Mesendoderm (in vitro differentiated cells): ENCODE results near the gene PARD3.

ENCODE experiments used
- DNase-seq: peaks from one replicate; pipeline ENCODE4 v3.0.0; 2013
- H2AK5ac ChIP-seq: 2 replicates; pipeline ENCODE4 v1.6.1; 2013; ENCODE audit warnings: low read length, inconsistent platforms
- H2BK120ac ChIP-seq: 2 replicates; pipeline ENCODE4 v1.6.1; 2013; ENCODE audit warnings: low read depth, mild to moderate bottlenecking, low read length, moderate library complexity, mixed read lengths
- H2BK15ac ChIP-seq: replicated peaks from 2 replicates; pipeline ENCODE4 v1.6.1; 2013; ENCODE audit warnings: low read depth, mild to moderate bottlenecking, moderate library complexity
- H2BK5ac ChIP-seq: 2 replicates; pipeline ENCODE4 v1.6.1; 2013; ENCODE audit warnings: low read length, inconsistent platforms
- H3K18ac ChIP-seq: 2 replicates; pipeline ENCODE4 v1.6.1; 2013; ENCODE audit warnings: mild to moderate bottlenecking, low read length, mixed read lengths
- H3K23ac ChIP-seq: one replicate; pipeline ENCODE4 v1.6.1; 2013; ENCODE audit warnings: low read length
- H3K27ac ChIP-seq: 2 replicates; pipeline ENCODE4 v1.5.1; 2013; ENCODE audit warnings: low read depth, mild to moderate bottlenecking, inconsistent platforms, low read length, moderate library complexity
- H3K27me3 ChIP-seq: 2 replicates; pipeline ENCODE4 v1.6.1; 2013; ENCODE audit warnings: low read length, control low read depth, mild to moderate bottlenecking, inconsistent platforms; ENCODE audit not compliant: insufficient read depth, poor library complexity
- H3K36me3 ChIP-seq: 2 replicates; pipeline ENCODE4 v1.6.1; 2013; ENCODE audit warnings: low read length, inconsistent platforms; ENCODE audit not compliant: control insufficient read depth, insufficient read depth
- H3K4ac ChIP-seq: one replicate; pipeline ENCODE4 v1.6.1; 2013; ENCODE audit warnings: low read depth, mild to moderate bottlenecking, low read length, moderate library complexity
- H3K4me1 ChIP-seq: 2 replicates; pipeline ENCODE4 v1.6.1; 2013; ENCODE audit warnings: low read depth, low read length, inconsistent platforms; ENCODE audit not compliant: control insufficient read depth
- H3K4me2 ChIP-seq: 2 replicates; pipeline ENCODE4 v1.6.1; 2013; ENCODE audit warnings: low read length
- H3K4me3 ChIP-seq: 2 replicates; pipeline ENCODE4 v1.5.1; 2013; ENCODE audit warnings: mild to moderate bottlenecking, low read length
- H3K56ac ChIP-seq: one replicate; pipeline ENCODE4 v1.6.1; 2013; ENCODE audit warnings: low read length
- H3K79me1 ChIP-seq: 2 replicates; pipeline ENCODE4 v1.6.1; 2013; ENCODE audit warnings: low read length, inconsistent platforms
- H3K79me2 ChIP-seq: 2 replicates; pipeline ENCODE4 v1.6.1; 2013; ENCODE audit warnings: mild to moderate bottlenecking, low read length; ENCODE audit not compliant: control insufficient read depth, insufficient read depth
- H3K9ac ChIP-seq: 2 replicates; pipeline ENCODE4 v1.6.1; 2013; ENCODE audit warnings: low read length, inconsistent platforms
- H4K5ac ChIP-seq: one replicate; pipeline ENCODE4 v1.6.1; 2013; ENCODE audit warnings: low read length
- H4K8ac ChIP-seq: one replicate; pipeline ENCODE4 v1.6.1; 2013; ENCODE audit warnings: low read depth, mild to moderate bottlenecking, control low read depth, low read length, moderate library complexity
- WGBS: extraction: QIAGEN DNeasy Blood & Tissue Kit; methylation state at CpG from one replicate; pipeline ENCODE4 v1.1.7; 2013; ENCODE audit warnings: low lambda C conversion rate, missing lambda C conversion rate; ENCODE audit not compliant: insufficient coverage; ENCODE audit errors: extremely low coverage; 5-methylcytosine and 5-hydroxymethylcytosine counted together

PARD3 gene

DNA sequence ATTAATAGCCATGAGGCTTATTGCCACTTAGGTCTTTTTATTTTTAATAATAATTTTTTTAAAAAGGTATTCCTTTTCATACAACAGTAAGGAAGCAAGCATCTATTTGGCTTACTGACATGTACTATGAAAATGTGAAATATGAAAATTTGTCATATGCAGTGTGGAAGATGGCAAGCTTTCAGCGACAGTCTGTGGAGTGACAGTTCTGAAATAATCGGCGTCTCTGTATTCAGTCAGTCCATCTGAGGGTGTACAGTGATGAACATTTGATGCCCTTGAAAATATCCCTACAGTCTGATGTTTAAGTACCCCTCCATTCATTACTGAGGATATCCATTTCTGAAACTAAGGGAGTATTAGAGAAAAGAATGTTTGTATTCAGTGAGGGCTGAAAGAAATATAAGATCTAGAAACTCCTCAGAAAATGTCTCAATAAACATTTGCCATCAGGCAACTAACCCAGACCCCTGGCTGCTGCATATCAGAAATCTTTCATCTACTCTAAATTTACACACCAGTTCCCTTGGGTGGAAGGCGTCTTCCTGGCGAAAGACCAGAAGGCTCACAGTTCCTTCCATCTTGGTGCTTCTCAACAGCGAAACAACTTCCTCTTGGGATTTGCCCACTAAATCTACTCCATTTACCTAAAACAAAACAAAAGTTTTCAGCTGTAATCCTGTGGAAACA is 440.6 kb downstream of the PARD3 start:
- no peak overlapping the region for H3K4me2 ChIP-seq
- no peaks in the 10 kb centered on the region for H3K4me1 ChIP-seq
- no peaks in the 10 kb centered on the region for H3K79me1 ChIP-seq
- H3K4me3 ChIP-seq: no peak overlapping the region
- no peak overlapping the region for H2AK5ac ChIP-seq
- H3K27ac ChIP-seq: no peak overlapping the region
- no peak overlapping the region for H2BK120ac ChIP-seq
- H3K27me3 ChIP-seq: no peaks in the 10 kb centered on the region
- H3K23ac ChIP-seq: no peak overlapping the region
- H2BK15ac ChIP-seq: no peak overlapping the region
- H3K36me3 ChIP-seq: no peaks in the 10 kb centered on the region
- H3K9ac ChIP-seq: no peak overlapping the region
- no peak overlapping the region for H3K56ac ChIP-seq
- H2BK5ac ChIP-seq: no peak overlapping the region
- H3K18ac ChIP-seq: no peak overlapping the region
- WGBS: no CpG with 5 or more reads among the region's 6 CpGs
- no peak overlapping the region for H4K5ac ChIP-seq
- no peak overlapping the region for H4K8ac ChIP-seq
- H3K4ac ChIP-seq: no peak overlapping the region
- H3K79me2 ChIP-seq: no peaks in the 10 kb centered on the region
- DNase-seq: no peak

DNA sequence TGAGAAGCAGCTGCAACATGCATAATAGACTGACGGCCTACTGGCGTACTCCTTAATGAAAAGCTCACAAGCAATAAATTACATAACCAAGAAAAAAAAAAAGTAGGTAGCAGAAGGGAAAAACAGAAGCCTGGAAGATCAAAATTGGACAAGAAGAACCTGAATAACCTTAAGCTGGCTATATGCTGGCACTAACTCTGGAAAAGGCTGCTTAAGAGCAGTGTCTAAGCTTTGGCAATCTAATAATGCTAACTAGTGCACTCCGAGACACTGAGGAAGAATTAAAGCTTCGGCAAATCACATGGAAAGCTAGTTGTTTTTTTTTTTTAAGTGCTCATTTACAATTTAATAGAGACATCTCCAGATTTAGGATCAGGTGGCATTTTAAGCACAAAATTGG is 441.9 kb downstream of the PARD3 start:
- no peaks in the 10 kb centered on the region for H3K79me2 ChIP-seq

DNA sequence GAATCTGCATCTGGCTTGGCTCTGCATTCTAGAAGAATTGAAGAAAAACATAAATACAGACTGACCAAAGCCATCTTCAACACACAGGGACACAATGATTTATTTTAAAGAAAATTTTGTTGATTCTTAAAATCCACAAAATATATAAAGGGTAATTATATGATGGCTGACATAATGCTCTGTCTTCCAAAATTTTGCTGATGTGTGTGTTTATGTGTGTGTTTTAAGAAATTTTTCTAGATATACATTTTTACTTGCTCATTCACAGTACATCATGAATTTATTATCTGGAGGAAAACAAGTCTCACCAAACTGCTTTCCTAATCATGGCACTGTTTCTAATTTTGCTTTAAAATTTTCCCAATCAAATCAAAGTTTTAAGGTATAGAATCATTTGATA is 442.6 kb downstream of the PARD3 start:
- no peak overlapping the region for H3K4ac ChIP-seq
- no peak for DNase-seq
- no peaks in the 10 kb centered on the region for H3K27me3 ChIP-seq
- H4K8ac ChIP-seq: no peak overlapping the region
- H3K79me1 ChIP-seq: no peaks in the 10 kb centered on the region
- no peak overlapping the region for H3K4me2 ChIP-seq
- no peak overlapping the region for H2BK5ac ChIP-seq
- no peaks in the 10 kb centered on the region for H3K79me2 ChIP-seq
- H2AK5ac ChIP-seq: no peak overlapping the region
- H3K36me3 ChIP-seq: no peaks in the 10 kb centered on the region
- H3K56ac ChIP-seq: no peak overlapping the region
- no peaks in the 10 kb centered on the region for H3K4me1 ChIP-seq
- H3K27ac ChIP-seq: no peak overlapping the region
- H4K5ac ChIP-seq: no peak overlapping the region
- H2BK120ac ChIP-seq: no peak overlapping the region
- no peak overlapping the region for H3K4me3 ChIP-seq
- no peak overlapping the region for H3K23ac ChIP-seq
- no peak overlapping the region for H3K18ac ChIP-seq
- no peak overlapping the region for H2BK15ac ChIP-seq
- H3K9ac ChIP-seq: no peak overlapping the region

More for the DNA sequence above, 441.9 kb downstream of the PARD3 start:
- Histone ChIP-seq H2AK5ac (no peak overlapping the region), H4K8ac (no peak overlapping the region), H2BK5ac (no peak overlapping the region), H4K5ac (no peak overlapping the region), H3K9ac (no peak overlapping the region), H3K18ac (no peak overlapping the region), H3K27ac (no peak overlapping the region), H3K56ac (no peak overlapping the region), H3K79me1 (no peaks in the 10 kb centered on the region), H3K4me2 (no peak overlapping the region), H3K4ac (no peak overlapping the region), H3K23ac (no peak overlapping the region), H2BK15ac (no peak overlapping the region), H2BK120ac (no peak overlapping the region), H3K36me3 (no peaks in the 10 kb centered on the region), H3K4me1 (no peaks in the 10 kb centered on the region), H3K27me3 (no peaks in the 10 kb centered on the region), H3K4me3 (no peak overlapping the region)
- no peak for DNase-seq
- WGBS: no CpG with 5 or more reads among the region's 4 CpGs

DNA sequence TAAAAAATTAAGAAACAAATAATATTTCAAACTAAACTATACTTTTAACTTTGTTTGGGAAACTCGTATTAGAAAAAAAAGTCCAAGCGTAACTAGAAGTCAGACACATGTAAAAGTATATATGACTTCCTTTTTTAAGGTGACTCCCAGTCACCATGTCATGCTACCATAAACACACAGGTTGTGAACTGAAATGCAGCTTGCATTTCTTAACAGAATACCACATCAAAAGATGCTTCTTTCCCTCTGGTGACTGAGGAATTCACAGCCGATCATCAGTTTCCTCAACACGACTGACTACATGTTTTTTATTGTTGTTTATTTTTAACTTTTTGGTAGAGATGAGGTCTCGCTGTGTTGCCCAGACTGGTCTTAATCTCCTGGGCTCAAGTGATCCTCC is 445.0 kb downstream of the PARD3 start:
- H2AK5ac ChIP-seq: no peak overlapping the region
- H4K8ac ChIP-seq: no peak overlapping the region
- H3K18ac ChIP-seq: no peak overlapping the region
- WGBS: no CpG with 5 or more reads among the region's 5 CpGs
- no peaks in the 10 kb centered on the region for H3K79me2 ChIP-seq
- H3K4me1 ChIP-seq: no peaks in the 10 kb centered on the region
- H3K56ac ChIP-seq: no peak overlapping the region
- no peak for DNase-seq
- no peak overlapping the region for H2BK15ac ChIP-seq
- H3K9ac ChIP-seq: no peak overlapping the region
- no peak overlapping the region for H4K5ac ChIP-seq
- no peaks in the 10 kb centered on the region for H3K27me3 ChIP-seq
- H3K27ac ChIP-seq: no peak overlapping the region
- H3K36me3 ChIP-seq: no peaks in the 10 kb centered on the region
- no peaks in the 10 kb centered on the region for H3K79me1 ChIP-seq
- no peak overlapping the region for H3K4me2 ChIP-seq
- no peak overlapping the region for H3K4ac ChIP-seq
- H2BK120ac ChIP-seq: no peak overlapping the region
- no peak overlapping the region for H2BK5ac ChIP-seq
- H3K23ac ChIP-seq: no peak overlapping the region
- H3K4me3 ChIP-seq: no peak overlapping the region

DNA sequence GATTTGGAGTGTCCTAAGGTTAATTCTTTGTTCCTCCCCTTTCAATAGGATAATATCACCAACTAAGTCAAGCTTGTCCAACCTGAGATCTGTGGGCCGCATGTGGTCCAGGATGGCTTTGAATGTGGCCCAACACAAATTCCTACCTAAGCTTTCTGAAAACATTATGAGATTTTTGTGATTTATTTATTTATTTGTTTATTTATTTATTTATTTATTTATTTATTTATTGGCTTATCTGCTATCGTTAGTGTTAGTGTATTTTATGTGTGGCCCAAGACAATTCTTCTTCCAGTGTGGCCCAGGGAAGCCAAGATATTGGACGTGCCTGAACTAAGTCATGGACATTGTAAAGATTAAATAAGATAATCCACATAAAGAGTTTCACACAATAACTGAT is 446.0 kb downstream of the PARD3 start:
- no peak overlapping the region for H4K5ac ChIP-seq
- H3K4me2 ChIP-seq: no peak overlapping the region
- no peak overlapping the region for H3K23ac ChIP-seq
- H3K79me2 ChIP-seq: no peaks in the 10 kb centered on the region
- no peak overlapping the region for H3K27ac ChIP-seq
- H3K36me3 ChIP-seq: no peaks in the 10 kb centered on the region
- H3K79me1 ChIP-seq: no peaks in the 10 kb centered on the region
- no peaks in the 10 kb centered on the region for H3K27me3 ChIP-seq
- no peak overlapping the region for H2BK5ac ChIP-seq
- no peaks in the 10 kb centered on the region for H3K4me1 ChIP-seq
- H4K8ac ChIP-seq: no peak overlapping the region
- no peak overlapping the region for H3K9ac ChIP-seq
- H3K4ac ChIP-seq: no peak overlapping the region
- WGBS: no CpG with 5 or more reads among the region's 3 CpGs
- H2BK15ac ChIP-seq: no peak overlapping the region
- no peak for DNase-seq
- H2AK5ac ChIP-seq: no peak overlapping the region
- H3K56ac ChIP-seq: no peak overlapping the region
- no peak overlapping the region for H3K18ac ChIP-seq
- H2BK120ac ChIP-seq: no peak overlapping the region
- no peak overlapping the region for H3K4me3 ChIP-seq
